ENCODE measurements around the gene SEPTIN5. TPM values are rescaled to one million over a fixed set of nuclear protein-coding genes. Genes with fewer than 3 reads are reported as not detected.
A peak's percentile ranks its signal among the peaks of the same experiment; 100 is the strongest.

Gene SEPTIN5
- total and polyA plus RNA-seq, 9 of the 15 experiments (the other 6 are each of a cell fraction or from before 2014, with no cell fraction given), result 0.03 to 195 (median 119) TPM

DNA sequence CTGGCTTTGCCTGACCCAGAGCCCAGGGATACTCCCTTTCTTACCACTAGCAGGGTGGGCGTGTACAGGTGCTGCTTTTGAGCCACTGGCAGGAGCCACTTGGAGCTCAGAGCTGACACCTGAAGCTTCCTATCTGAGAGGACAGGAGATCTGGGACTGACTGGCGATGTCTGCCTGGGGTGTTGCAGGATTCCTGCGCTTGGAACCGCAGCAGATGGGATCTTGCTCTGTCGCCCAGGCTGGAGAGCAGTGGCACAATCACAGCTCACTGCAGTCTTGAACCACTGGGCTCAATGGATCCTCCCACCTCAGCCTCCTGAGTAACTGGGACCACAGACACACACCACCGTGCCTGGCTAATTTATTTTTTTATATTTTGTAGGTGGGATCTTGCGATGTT, 26.8 kb downstream of the SEPTIN5 start:
- CTCF ChIA-PET (ENCODE audit: low intra/inter-chr PET ratio), result no interaction called here
- POLR2A ChIA-PET, result interaction anchor here (0.5 to 3.8 kb wide), 7 partner anchors 10 to 171 kb away, joined by 3 to 30 read pairs (median 3); no protein-coding TSS in a partner anchor
- Histone ChIP-seq H3K27ac (ENCODE audit: extremely low read depth, low read depth, low read length) (no peak overlapping the region), H3K9me3 (replicated peaks; ENCODE audit: control insufficient read depth, insufficient read depth, low read depth, low read length) (no peaks in the 10 kb centered on the region), H3K4me2 (ENCODE audit: insufficient read depth, low read length) (no peak overlapping the region), H3K9ac (ENCODE audit: insufficient read depth in 1 of 2, low read depth in 2 of 2, low read length in 2 of 2) (peak overlapping the region in 1 of 2 experiments; percentile 0; a peak in 1 of 4 replicates), H4K20me1 (replicated peaks; ENCODE audit: control insufficient read depth, insufficient read depth, low read length) (peaks cover 35% of the 10 kb centered on the region), H3K79me2 (ENCODE audit: control insufficient read depth, insufficient read depth, low read length) (no peaks in the 10 kb centered on the region), H2AFZ (ENCODE audit: low read depth, low read length) (no peak overlapping the region), H3K4me3 (no peak overlapping the region), H3K4me1 (replicated peaks in 1 of 2; ENCODE audit: control insufficient read depth in 2 of 2, insufficient read depth in 2 of 2, low read length in 2 of 2) (peaks cover 0 to 79% of the 10 kb centered on the region in 2 experiments; a peak in 2 of 5 replicates), H3K9me1 (ENCODE audit: control insufficient read depth, insufficient read depth, low read length) (no peaks in the 10 kb centered on the region), H3K36me3 (ENCODE audit: control insufficient read depth, insufficient read depth, low read length) (no peaks in the 10 kb centered on the region), H3K27me3 (ENCODE audit: control insufficient read depth in 2 of 2, insufficient read depth in 2 of 2, low read length in 2 of 2) (peaks cover 0 to 57% of the 10 kb centered on the region in 2 experiments; a peak in 3 of 5 replicates)
- DNase-seq (ENCODE audit: extremely low read depth in 1 of 4, low spot score in 3 of 4), result no peak
- ATAC-seq, result peak; percentile 1; the same call in 1 of the 3 replicates
- intact Hi-C loops (cut with micrococcal nuclease) (no loop called here), in situ Hi-C loops (cut with MboI) (no loop called here)
- WGBS (ENCODE audit: insufficient coverage, low coverage, missing lambda C conversion rate), result 12% methylated on average over 7 of the region's 7 CpGs
- no TSS peak for BruUV-seq (replicated peaks)
- peak; percentile 52 for FAIRE-seq
- TF ChIP-seq, protein P1, sequence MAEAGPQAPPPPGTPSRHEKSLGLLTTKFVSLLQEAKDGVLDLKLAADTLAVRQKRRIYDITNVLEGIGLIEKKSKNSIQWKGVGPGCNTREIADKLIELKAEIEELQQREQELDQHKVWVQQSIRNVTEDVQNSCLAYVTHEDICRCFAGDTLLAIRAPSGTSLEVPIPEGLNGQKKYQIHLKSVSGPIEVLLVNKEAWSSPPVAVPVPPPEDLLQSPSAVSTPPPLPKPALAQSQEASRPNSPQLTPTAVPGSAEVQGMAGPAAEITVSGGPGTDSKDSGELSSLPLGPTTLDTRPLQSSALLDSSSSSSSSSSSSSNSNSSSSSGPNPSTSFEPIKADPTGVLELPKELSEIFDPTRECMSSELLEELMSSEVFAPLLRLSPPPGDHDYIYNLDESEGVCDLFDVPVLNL (CRISPR knock-in tag; IDR thresholded peaks at IDR 0.05; ENCODE audit: low read depth), result no peak
- TF ChIP-seq CREB3L1 (IDR thresholded peaks at IDR 0.05; ENCODE audit: borderline replicate concordance, low read depth), result no peak
- 0 out of 4 replicates have a peak, but pooled peaks of 1 of the 2 experiments have one; percentile 49 for TF ChIP-seq ZMIZ1 (IDR thresholded peaks at IDR 0.05; ENCODE audit: low read depth in 2 of 2, low read length in 2 of 2)
- TF ChIP-seq, protein P2, sequence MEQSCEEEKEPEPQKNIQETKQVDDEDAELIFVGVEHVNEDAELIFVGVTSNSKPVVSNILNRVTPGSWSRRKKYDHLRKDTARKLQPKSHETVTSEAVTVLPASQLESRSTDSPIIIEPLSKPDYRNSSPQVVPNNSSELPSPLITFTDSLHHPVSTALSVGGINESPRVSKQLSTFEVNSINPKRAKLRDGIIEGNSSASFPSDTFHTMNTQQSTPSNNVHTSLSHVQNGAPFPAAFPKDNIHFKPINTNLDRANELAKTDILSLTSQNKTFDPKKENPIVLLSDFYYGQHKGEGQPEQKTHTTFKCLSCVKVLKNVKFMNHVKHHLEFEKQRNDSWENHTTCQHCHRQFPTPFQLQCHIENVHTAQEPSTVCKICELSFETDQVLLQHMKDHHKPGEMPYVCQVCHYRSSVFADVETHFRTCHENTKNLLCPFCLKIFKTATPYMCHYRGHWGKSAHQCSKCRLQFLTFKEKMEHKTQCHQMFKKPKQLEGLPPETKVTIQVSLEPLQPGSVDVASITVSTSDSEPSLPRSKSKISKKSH (CRISPR knock-in tag; IDR thresholded peaks at IDR 0.05), result 0 out of 2 replicates have a peak, but pooled peaks have one; percentile 13
- no peak for TF ChIP-seq KAT2B (IDR thresholded peaks at IDR 0.05; ENCODE audit: low read depth, low read length)
- no peak for TF ChIP-seq NBN (IDR thresholded peaks at IDR 0.05; ENCODE audit: low read depth)
- no peak for TF ChIP-seq HOXB6 (CRISPR knock-in tag; IDR thresholded peaks at IDR 0.05; ENCODE audit: borderline replicate concordance)
- TF ChIP-seq KDM2B (CRISPR knock-in tag; IDR thresholded peaks at IDR 0.05), result no peak
- TF ChIP-seq ZNF12 (CRISPR knock-in tag; IDR thresholded peaks at IDR 0.05), result no peak
- TF ChIP-seq RBM17 (IDR thresholded peaks at IDR 0.05; ENCODE audit: borderline replicate concordance, low read depth, low read length), result no peak
- no peak for TF ChIP-seq KAT7 (CRISPR knock-in tag; IDR thresholded peaks at IDR 0.05; ENCODE audit: borderline replicate concordance)
- no peak for TF ChIP-seq ZNF354B (CRISPR knock-in tag; IDR thresholded peaks at IDR 0.05)
- TF ChIP-seq ELF2 (CRISPR knock-in tag; IDR thresholded peaks at IDR 0.05), result no peak
- TF ChIP-seq HIVEP1 (CRISPR knock-in tag; IDR thresholded peaks at IDR 0.05), result no peak
- no peak for TF ChIP-seq HDAC6 (IDR thresholded peaks at IDR 0.05; ENCODE audit: low read depth, low read length)
- TF ChIP-seq RFX7 (CRISPR knock-in tag; IDR thresholded peaks at IDR 0.05), result no peak
